KMS-11 (cell line): ENCODE measurements around the gene FAM151A.

Experiments
- H2AFZ ChIP-seq: fragments of 200-600 bp; sonication (generic); 2 replicates; pipeline ENCODE4 v1.6.1; 2016; ENCODE audit warnings: antibody characterized with exemption, mixed run types, low read depth
- H3K27ac ChIP-seq: fragments of 200-600 bp; sonication (generic); 2 replicates; pipeline ENCODE4 v1.6.1; 2016; ENCODE audit warnings: mild to moderate bottlenecking, mixed run types
- H3K27me3 ChIP-seq: fragments of 200-600 bp; sonication (generic); 2 replicates; pipeline ENCODE4 v1.6.1; 2017; ENCODE audit warnings: mild to moderate bottlenecking, low read depth, mixed run types, moderate library complexity; ENCODE audit not compliant: insufficient read depth
- H3K36me3 ChIP-seq: fragments of 200-600 bp; sonication (generic); 2 replicates; pipeline ENCODE4 v1.6.1; 2017; ENCODE audit warnings: mild to moderate bottlenecking, mixed run types; ENCODE audit not compliant: insufficient read depth
- H3K4me1 ChIP-seq: fragments of 200-600 bp; sonication (generic); 2 replicates; pipeline ENCODE4 v1.6.1; 2016; ENCODE audit warnings: mild to moderate bottlenecking, low read depth, mixed run types; ENCODE audit not compliant: poor library complexity, severe bottlenecking
- H3K4me2 ChIP-seq: fragments of 200-600 bp; sonication (generic); 2 replicates; pipeline ENCODE4 v1.7.0; 2016; ENCODE audit warnings: mild to moderate bottlenecking, mixed run types
- H3K4me3 ChIP-seq: fragments of 200-600 bp; sonication (generic); IDR thresholded peaks from 2 replicates; pipeline ENCODE4 v1.6.1; 2017; ENCODE audit warnings: low read depth, low read length, mixed read lengths; ENCODE audit not compliant: insufficient read depth
- H3K79me2 ChIP-seq: fragments of 200-600 bp; sonication (generic); 2 replicates; pipeline ENCODE4 v1.6.1; 2016; ENCODE audit warnings: low read depth, mixed run types; ENCODE audit not compliant: insufficient read depth
- H3K9ac ChIP-seq: fragments of 200-600 bp; sonication (generic); 2 replicates; pipeline ENCODE4 v1.6.1; 2016; ENCODE audit warnings: mild to moderate bottlenecking, mixed run types
- H4K20me1 ChIP-seq: fragments of 200-600 bp; sonication (generic); 2 replicates; pipeline ENCODE4 v1.6.1; 2016; ENCODE audit warnings: mild to moderate bottlenecking, mixed run types; ENCODE audit not compliant: insufficient read depth
- TF ChIP-seq, protein P1 (sequence below): fragments of 200-600 bp; sonication (generic); conservative IDR thresholded peaks from 2 replicates; pipeline ENCODE4 v1.6.1; 2017; ENCODE audit warnings: low read depth, mild to moderate bottlenecking, antibody characterized with exemption, low read length, moderate library complexity, mixed read lengths

The FAM151A gene

DNA sequence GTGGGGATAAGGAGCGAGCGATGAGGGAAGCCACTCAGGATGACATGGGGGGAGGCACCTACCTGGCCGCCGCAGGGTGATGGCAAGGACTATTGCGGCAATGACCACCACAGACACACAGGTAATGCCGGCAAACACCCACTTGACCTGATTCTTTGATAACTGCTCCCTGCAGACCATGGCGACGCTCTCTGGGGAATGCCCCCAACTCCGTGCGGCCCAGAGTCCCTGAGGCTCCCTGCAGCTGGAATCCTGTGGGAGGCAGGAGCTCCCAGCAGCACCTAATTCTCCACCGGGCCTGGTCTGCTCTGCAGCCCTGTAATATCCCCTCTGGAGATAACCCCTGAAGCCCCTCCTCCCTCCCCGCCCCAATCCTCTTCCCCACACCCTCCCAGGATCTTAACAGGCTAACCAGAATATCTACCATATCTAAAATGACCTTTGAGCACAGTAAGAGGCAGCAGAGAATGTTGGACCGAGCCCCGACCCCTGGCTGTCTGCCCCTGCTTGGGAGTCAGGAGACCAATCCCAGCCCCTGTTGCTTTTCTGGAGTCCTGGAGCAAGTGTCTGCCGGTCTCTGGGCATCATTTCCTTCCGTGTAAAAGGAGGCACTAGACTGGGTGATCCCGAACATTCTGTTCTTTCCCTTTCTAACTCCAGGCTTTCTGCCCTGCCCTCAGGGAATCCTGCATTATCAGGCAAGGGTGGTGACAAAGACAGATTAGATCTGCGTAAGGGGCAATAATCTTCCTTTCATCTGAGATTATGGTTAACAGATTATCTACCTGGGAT lies at the start of gene FAM151A:
Gene FAM151A (minus strand): TSS at position 310 of the 792 bp plus-strand sequence. CDS start 130 bp downstream, at position 180.
- Histone ChIP-seq H3K27me3 (no peaks in the 10 kb centered on the region), H3K79me2 (no peaks in the 10 kb centered on the region), H3K4me2 (no peak within 1 kb of the TSS), H4K20me1 (no peaks in the 10 kb centered on the region), H3K9ac (no peak within 1 kb of the TSS), H3K36me3 (no peaks in the 10 kb centered on the region), H3K4me3 (no peak within 1 kb of the TSS), H3K27ac (no peak within 1 kb of the TSS), H2AFZ (no peak within 1 kb of the TSS), H3K4me1 (no peaks in the 10 kb centered on the region)
- TF ChIP-seq, protein P1, sequence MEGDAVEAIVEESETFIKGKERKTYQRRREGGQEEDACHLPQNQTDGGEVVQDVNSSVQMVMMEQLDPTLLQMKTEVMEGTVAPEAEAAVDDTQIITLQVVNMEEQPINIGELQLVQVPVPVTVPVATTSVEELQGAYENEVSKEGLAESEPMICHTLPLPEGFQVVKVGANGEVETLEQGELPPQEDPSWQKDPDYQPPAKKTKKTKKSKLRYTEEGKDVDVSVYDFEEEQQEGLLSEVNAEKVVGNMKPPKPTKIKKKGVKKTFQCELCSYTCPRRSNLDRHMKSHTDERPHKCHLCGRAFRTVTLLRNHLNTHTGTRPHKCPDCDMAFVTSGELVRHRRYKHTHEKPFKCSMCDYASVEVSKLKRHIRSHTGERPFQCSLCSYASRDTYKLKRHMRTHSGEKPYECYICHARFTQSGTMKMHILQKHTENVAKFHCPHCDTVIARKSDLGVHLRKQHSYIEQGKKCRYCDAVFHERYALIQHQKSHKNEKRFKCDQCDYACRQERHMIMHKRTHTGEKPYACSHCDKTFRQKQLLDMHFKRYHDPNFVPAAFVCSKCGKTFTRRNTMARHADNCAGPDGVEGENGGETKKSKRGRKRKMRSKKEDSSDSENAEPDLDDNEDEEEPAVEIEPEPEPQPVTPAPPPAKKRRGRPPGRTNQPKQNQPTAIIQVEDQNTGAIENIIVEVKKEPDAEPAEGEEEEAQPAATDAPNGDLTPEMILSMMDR, result no peak

DNA sequence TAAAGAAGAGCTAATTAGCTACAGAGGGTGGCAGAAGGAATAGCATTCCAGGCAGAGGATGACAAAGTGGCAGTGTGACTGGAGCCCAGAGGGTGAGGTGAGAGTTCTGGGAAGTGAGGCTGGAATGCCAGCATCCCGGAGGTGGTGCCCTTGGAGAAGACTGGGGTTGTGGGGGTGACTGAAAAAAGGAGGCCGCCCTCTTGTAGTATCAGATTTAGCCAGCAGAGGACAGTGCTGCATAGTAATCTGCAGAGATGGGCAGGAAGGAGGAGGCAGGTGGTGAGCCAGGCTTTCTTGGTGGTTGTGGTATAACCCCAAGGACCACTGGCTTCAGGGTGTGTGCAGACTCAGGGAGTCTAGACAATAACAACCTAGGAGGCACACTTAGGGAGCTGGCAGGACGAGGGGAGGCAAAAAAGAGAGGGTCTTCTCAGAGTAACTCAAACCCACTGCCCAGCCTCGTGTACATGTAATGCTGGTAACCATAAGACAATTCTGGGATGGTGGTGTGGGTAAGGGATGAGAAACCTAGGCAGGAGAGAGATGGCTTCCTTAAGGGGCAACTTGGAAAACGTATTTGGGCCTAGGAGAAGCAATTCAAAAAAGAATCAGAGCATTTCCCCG lies 48.8 kb upstream of the FAM151A start:
- H3K36me3 ChIP-seq, result no peaks in the 10 kb centered on the region
- H3K4me2 ChIP-seq, result no peak overlapping the region
- no peak overlapping the region for H3K4me3 ChIP-seq
- no peak overlapping the region for H3K9ac ChIP-seq
- H3K27ac ChIP-seq, result no peak overlapping the region
- no peaks in the 10 kb centered on the region for H3K79me2 ChIP-seq
- H4K20me1 ChIP-seq, result no peaks in the 10 kb centered on the region
- TF ChIP-seq, protein P1, result peak; percentile 96
- peaks cover 4% of the 10 kb centered on the region for H3K4me1 ChIP-seq
- H3K27me3 ChIP-seq, result no peaks in the 10 kb centered on the region
- peak overlapping the region; percentile 27; the same call in 1 of the 2 replicates for H2AFZ ChIP-seq

DNA sequence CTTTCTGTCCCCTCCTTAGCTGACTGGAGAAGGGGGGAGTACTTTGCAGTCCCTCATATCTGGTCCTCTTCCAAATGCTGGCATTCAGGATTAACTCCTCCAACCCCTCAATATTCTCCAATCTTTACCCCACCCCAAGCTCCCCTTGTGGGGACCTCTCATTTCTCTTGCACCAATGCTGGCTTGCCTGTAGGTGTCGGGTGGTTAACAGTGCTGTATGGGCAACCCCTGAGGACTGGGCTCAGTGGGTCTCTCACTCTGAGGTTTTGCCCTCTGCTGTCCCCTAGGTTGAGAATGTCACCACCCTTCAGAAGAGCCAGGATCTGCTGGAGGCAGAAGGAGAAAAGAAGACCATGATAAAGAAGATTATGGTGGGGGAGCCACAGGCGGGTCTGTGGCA lies 45.2 kb upstream of the FAM151A start:
- Histone ChIP-seq H2AFZ (no peak overlapping the region), H3K27me3 (no peaks in the 10 kb centered on the region), H3K4me3 (no peak overlapping the region), H3K4me1 (peaks cover 4% of the 10 kb centered on the region), H4K20me1 (no peaks in the 10 kb centered on the region), H3K9ac (no peak overlapping the region), H3K36me3 (no peaks in the 10 kb centered on the region), H3K79me2 (no peaks in the 10 kb centered on the region), H3K27ac (no peak overlapping the region), H3K4me2 (no peak overlapping the region)
- TF ChIP-seq, protein P1, result no peak

DNA sequence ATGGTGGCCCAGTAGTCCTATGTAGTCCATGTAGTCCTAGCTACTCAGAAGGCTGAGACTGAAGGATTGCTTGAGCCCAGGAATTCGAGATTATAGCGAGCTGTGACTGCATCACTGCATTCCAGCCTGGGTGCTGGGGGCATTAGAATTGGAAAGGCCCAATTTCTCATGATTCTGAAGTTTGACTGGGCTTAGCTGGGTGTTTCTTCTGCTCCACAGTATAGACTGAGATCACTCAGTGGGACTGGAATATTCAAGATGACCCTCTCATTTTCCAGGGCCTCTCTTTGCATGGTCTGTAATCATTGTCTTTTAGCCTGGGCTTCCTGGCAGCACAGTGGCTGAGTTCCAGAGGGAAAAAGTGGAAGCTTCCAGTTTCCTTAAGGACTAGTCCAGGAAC lies 44.5 kb upstream of the FAM151A start:
- Histone ChIP-seq H3K4me3 (no peak overlapping the region), H4K20me1 (no peaks in the 10 kb centered on the region), H3K4me2 (no peak overlapping the region), H2AFZ (no peak overlapping the region), H3K9ac (no peak overlapping the region), H3K79me2 (no peaks in the 10 kb centered on the region), H3K27ac (no peak overlapping the region), H3K36me3 (no peaks in the 10 kb centered on the region), H3K27me3 (no peaks in the 10 kb centered on the region), H3K4me1 (peaks cover 4% of the 10 kb centered on the region)
- TF ChIP-seq, protein P1, result no peak
